Neutrophil (primary cell): Measurements from ENCODE around the gene IPO11.

Experiments used
- H3K27ac ChIP-seq: fragments of 200-600 bp; sonication (generic); 2 replicates; pipeline ENCODE4 v1.5.1; 2016; ENCODE audit warnings: mild to moderate bottlenecking, moderate library complexity
- H3K27me3 ChIP-seq: fragments of 200-600 bp; sonication (generic); 2 replicates; pipeline ENCODE4 v1.6.0; 2016; ENCODE audit warnings: mild to moderate bottlenecking
- H3K36me3 ChIP-seq: fragments of 200-600 bp; sonication (generic); 2 replicates; pipeline ENCODE4 v1.5.1; 2017
- H3K4me1 ChIP-seq, 2 experiments: fragments of 200-600 bp in 1 of 2; sonication (generic) in 1 of 2; 1 replicate in 1 of 2; 2 replicates in 1 of 2; pipeline versions ENCODE4 v1.5.1 to v1.6.1; 2013 to 2016; ENCODE audit warnings: low read depth in 1 of 2, low read length in 1 of 2, mild to moderate bottlenecking in 1 of 2, moderate library complexity in 1 of 2; ENCODE audit not compliant: control insufficient read depth in 1 of 2, insufficient read depth in 1 of 2
- H3K4me3 ChIP-seq, 2 experiments: fragments of 200-600 bp in 1 of 2; sonication (generic) in 1 of 2; 1 replicate in 1 of 2; 2 replicates in 1 of 2; pipeline ENCODE4 v1.5.1; 2013 to 2016; ENCODE audit warnings: low read depth in 1 of 2, low read length in 1 of 2, mild to moderate bottlenecking in 1 of 2, moderate library complexity in 1 of 2
- H3K9me3 ChIP-seq: fragments of 200-600 bp; sonication (generic); 2 replicates; pipeline ENCODE4 v1.5.1; 2016
- CTCF ChIP-seq: fragments of 200-600 bp; sonication (generic); IDR thresholded peaks from 2 replicates; pipeline ENCODE4 v1.5.1; 2016; ENCODE audit warnings: antibody characterized with exemption

The IPO11 gene

DNA sequence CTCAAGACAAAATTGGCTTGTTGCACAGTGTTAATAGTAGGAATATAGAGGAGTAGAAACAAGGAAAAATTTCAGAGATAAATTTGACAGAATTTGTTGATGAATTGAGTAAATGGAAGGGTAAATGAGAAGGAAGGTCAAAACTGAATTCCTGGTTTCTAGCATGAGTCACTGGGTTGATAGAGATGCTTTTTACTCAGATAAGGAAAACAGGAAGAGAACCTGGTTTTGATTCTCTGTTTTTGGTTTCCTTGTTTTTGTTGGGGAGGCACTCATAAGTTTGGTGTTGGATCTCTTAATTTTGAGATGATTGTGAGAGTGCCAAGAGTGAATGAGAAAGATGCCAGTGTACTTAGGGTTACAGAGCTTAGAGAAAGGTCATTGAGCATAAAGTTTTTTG is 173.2 kb downstream of the IPO11 start:
- Histone ChIP-seq H3K27ac (peak overlapping the region; percentile 58), H3K9me3 (no peaks in the 10 kb centered on the region), H3K36me3 (no peaks in the 10 kb centered on the region), H3K4me3 (no peak overlapping the region), H3K27me3 (no peaks in the 10 kb centered on the region), H3K4me1 (peaks cover 29 to 31% of the 10 kb centered on the region in 2 experiments)
- TF ChIP-seq CTCF, result no peak

GRCh38 chr5:62587737-62588136 is 175.2 kb downstream of the IPO11 start:
- Histone ChIP-seq H3K4me3 (no peak overlapping the region), H3K27me3 (no peaks in the 10 kb centered on the region), H3K9me3 (no peaks in the 10 kb centered on the region), H3K27ac (no peak overlapping the region), H3K4me1 (peaks cover 23 to 28% of the 10 kb centered on the region in 2 experiments), H3K36me3 (no peaks in the 10 kb centered on the region)
- no peak for TF ChIP-seq CTCF

DNA sequence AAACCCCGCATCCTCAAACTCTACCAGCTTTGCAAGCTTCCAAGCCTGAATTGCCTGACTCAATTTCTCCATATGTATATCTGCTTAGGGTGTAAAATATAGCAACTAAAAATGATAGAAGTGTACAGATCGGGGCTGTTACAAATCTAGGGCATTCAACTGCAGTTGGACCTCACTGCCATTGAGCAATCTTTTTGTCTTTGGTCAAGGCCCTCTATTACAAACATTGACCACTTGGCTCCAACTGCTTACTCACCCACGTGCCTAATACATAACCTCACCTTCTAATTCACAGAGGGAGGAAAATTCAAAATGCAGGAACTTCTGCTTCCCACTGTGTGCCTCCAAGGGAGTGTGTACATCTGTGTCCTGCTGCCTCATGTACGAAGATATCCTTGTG is 176.1 kb downstream of the IPO11 start:
- peaks cover 26 to 35% of the 10 kb centered on the region in 2 experiments for H3K4me1 ChIP-seq
- H3K27me3 ChIP-seq, result no peaks in the 10 kb centered on the region
- no peaks in the 10 kb centered on the region for H3K9me3 ChIP-seq
- H3K27ac ChIP-seq, result no peak overlapping the region
- H3K4me3 ChIP-seq, result no peak overlapping the region
- no peak for TF ChIP-seq CTCF
- H3K36me3 ChIP-seq, result no peaks in the 10 kb centered on the region

- TF ChIP-seq CTCF, result no peak
- H3K9me3 ChIP-seq, result no peaks in the 10 kb centered on the region
- H3K27me3 ChIP-seq, result no peaks in the 10 kb centered on the region
These were observed 176.9 kb downstream of the IPO11 start for GRCh38 chr5:62589504-62589903.

GRCh38 chr5:62590387-62590786 is 177.8 kb downstream of the IPO11 start:
- TF ChIP-seq CTCF, result no peak
- Histone ChIP-seq H3K27me3 (no peaks in the 10 kb centered on the region), H3K36me3 (no peaks in the 10 kb centered on the region), H3K4me1 (peaks cover 20 to 25% of the 10 kb centered on the region in 2 experiments), H3K27ac (no peak overlapping the region), H3K4me3 (no peak overlapping the region), H3K9me3 (no peaks in the 10 kb centered on the region)

More at GRCh38 chr5:62589504-62589903, 176.9 kb downstream of the IPO11 start:
- H3K27ac ChIP-seq, result no peak overlapping the region
- peaks cover 23 to 34% of the 10 kb centered on the region in 2 experiments for H3K4me1 ChIP-seq
- H3K4me3 ChIP-seq, result no peak overlapping the region
- H3K36me3 ChIP-seq, result no peaks in the 10 kb centered on the region

DNA sequence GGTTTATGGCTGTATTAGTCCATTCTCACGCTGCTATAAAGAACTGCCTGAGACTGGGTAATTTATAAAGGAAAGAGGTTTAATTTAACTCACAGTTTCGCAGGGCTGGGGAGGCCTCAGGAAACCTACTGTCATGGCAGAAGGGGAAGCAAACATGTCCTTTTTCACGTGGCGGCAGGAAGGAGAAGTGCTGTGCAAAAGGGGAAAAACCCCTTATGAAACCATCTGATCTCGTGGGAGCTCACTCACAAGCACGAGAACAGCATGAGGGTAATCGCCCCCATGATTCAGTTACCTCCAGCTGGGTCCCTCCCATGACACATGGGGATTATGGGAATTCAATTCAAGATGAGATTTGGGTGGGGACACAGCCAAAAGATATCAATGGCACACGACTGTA is 180.0 kb downstream of the IPO11 start:
- H3K27me3 ChIP-seq, result no peaks in the 10 kb centered on the region
- TF ChIP-seq CTCF, result no peak
- no peak overlapping the region for H3K4me3 ChIP-seq
- peak overlapping the region; percentile 74 for H3K27ac ChIP-seq
- H3K9me3 ChIP-seq, result no peaks in the 10 kb centered on the region
- H3K4me1 ChIP-seq, result peaks cover 11 to 16% of the 10 kb centered on the region in 2 experiments
- no peaks in the 10 kb centered on the region for H3K36me3 ChIP-seq
